OCI-LY3 (cell line): ENCODE measurements around the gene VLDLR.

ENCODE experiments used
- CTCF ChIP-seq: fragments of 200-600, 300-600 bp; sonication (generic); IDR thresholded peaks from 2 replicates; pipeline ENCODE4 v1.5.1; 2014; ENCODE audit warnings: antibody characterized with exemption, low read length, low read depth
- EZH2phosphoT487 ChIP-seq: fragments of 200-600 bp; shearing (Covaris generic); IDR thresholded peaks from 2 replicates; pipeline ENCODE4 v1.6.1; 2018; ENCODE audit warnings: antibody characterized with exemption, mixed run types, low read depth

GRCh38 chr9:2620919-2621721 is 467 bp upstream of the VLDLR start:
- no peak for TF ChIP-seq CTCF
- no peak for TF ChIP-seq EZH2phosphoT487
